ENCODE measurements around the gene ABHD14A. TPM values are rescaled to one million over a fixed set of nuclear protein-coding genes. Genes with fewer than 3 reads are reported as not detected.

The ABHD14A gene
- total and polyA plus RNA-seq, 12 donors = 19.3 to 80.1 (median 25.4) TPM

GRCh38 chr3:52023860-52024764, 49.2 kb downstream of the ABHD14A start:
- ATAC-seq (no peak), DNase-seq (peak in 1 of 2 donors; percentile 40)
- Histone ChIP-seq H3K4me3 (peak overlapping the region in 8 of 10 donors; percentile 19 to 58 (median 48)), H3K27ac (peak overlapping the region; percentile 79 to 97 (median 92)), H3K9me3 (no peaks in the 10 kb centered on the region), H3K27me3 (no peaks in the 10 kb centered on the region), H3K36me3 (no peaks in the 10 kb centered on the region), H3K4me1 (peaks cover 54 to 90% (median 83%) of the 10 kb centered on the region in 9 donors)
- intact Hi-C loops (cut with DNase I) = loop anchor here in 2 of 10 donors (1.0 to 2.0 kb wide), 2 partner anchors 28 to 29 kb away; no protein-coding TSS in a partner anchor
- WGBS, 2 donors = 39 to 42% methylated on average over 8 of the region's 8 CpGs
- no peak for TF ChIP-seq CTCF (IDR thresholded peaks at IDR 0.05)

GRCh38 chr3:52024765-52025452, 50.0 kb downstream of the ABHD14A start:
- Histone ChIP-seq H3K36me3 (no peaks in the 10 kb centered on the region), H3K27me3 (no peaks in the 10 kb centered on the region), H3K27ac (peak overlapping the region; percentile 79 to 97 (median 92)), H3K4me3 (peak overlapping the region in 3 of 10 donors; percentile 32 to 58 (median 52)), H3K9me3 (no peaks in the 10 kb centered on the region), H3K4me1 (peaks cover 48 to 90% (median 79%) of the 10 kb centered on the region in 9 donors)
- intact Hi-C loops (cut with DNase I) = loop anchor here in 1 of 10 donors (1.0 kb wide), 1 partner anchor 27 kb away; no protein-coding TSS in a partner anchor
- WGBS, 2 donors = 59 to 62% methylated on average over 6 of the region's 6 CpGs
- TF ChIP-seq CTCF (IDR thresholded peaks at IDR 0.05) = no peak
- ATAC-seq = peak in 2 of 8 donors; percentile 24 to 50
- DNase-seq = no peak

GRCh38 chr3:52025453-52025852, 50.6 kb downstream of the ABHD14A start:
- H3K27me3 ChIP-seq = no peaks in the 10 kb centered on the region
- no peaks in the 10 kb centered on the region for H3K9me3 ChIP-seq
- H3K4me3 ChIP-seq = no peak overlapping the region
- ATAC-seq = peak in 1 of 8 donors; percentile 5
- no peaks in the 10 kb centered on the region for H3K36me3 ChIP-seq
- intact Hi-C loops (cut with DNase I) = no loop called here
- 54 to 57% methylated on average over 7 of the region's 7 CpGs for WGBS, 2 donors
- no peak for TF ChIP-seq CTCF (IDR thresholded peaks at IDR 0.05)
- H3K27ac ChIP-seq = peak overlapping the region; percentile 19 to 97 (median 92)
- no peak for DNase-seq
- H3K4me1 ChIP-seq = peaks cover 45 to 85% (median 74%) of the 10 kb centered on the region in 9 donors

GRCh38 chr3:52026041-52026440, 51.2 kb downstream of the ABHD14A start:
- Histone ChIP-seq H3K27ac (peak overlapping the region; percentile 19 to 97 (median 92)), H3K36me3 (no peaks in the 10 kb centered on the region), H3K9me3 (no peaks in the 10 kb centered on the region), H3K27me3 (no peaks in the 10 kb centered on the region), H3K4me3 (no peak overlapping the region), H3K4me1 (peaks cover 40 to 79% (median 68%) of the 10 kb centered on the region in 9 donors)
- no peak for TF ChIP-seq CTCF (IDR thresholded peaks at IDR 0.05)
- ATAC-seq (peak in 2 of 8 donors; percentile 5 to 11), DNase-seq (peak in 1 of 2 donors; percentile 14)
- 38 to 43% methylated on average over 4 of the region's 4 CpGs for WGBS, 2 donors
- intact Hi-C loops (cut with DNase I) = no loop called here

Data from heart right ventricle (tissue), 16 donors.